Hepatocyte (in vitro differentiated cells): ENCODE results near the gene HIVEP2.

ENCODE experiments used
- CTCF ChIP-seq: fragments of 200-600 bp; sonication (generic); IDR thresholded peaks from 2 replicates; pipeline ENCODE4 v1.5.1; 2016; ENCODE audit warnings: antibody characterized with exemption, mild to moderate bottlenecking; ENCODE audit not compliant: poor library complexity
- EZH2 ChIP-seq: fragments of 200-600 bp; sonication (generic); IDR thresholded peaks from 2 replicates; pipeline ENCODE4 v1.6.1; 2016; ENCODE audit warnings: antibody characterized with exemption, mild to moderate bottlenecking, borderline replicate concordance
- EZH2phosphoT487 ChIP-seq: fragments of 200-600 bp; sonication (generic); IDR thresholded peaks from one replicate; pipeline ENCODE4 v1.6.1; 2018; ENCODE audit warnings: antibody characterized with exemption, mild to moderate bottlenecking, low read depth, moderate library complexity; ENCODE audit not compliant: unreplicated experiment, severe bottlenecking

DNA sequence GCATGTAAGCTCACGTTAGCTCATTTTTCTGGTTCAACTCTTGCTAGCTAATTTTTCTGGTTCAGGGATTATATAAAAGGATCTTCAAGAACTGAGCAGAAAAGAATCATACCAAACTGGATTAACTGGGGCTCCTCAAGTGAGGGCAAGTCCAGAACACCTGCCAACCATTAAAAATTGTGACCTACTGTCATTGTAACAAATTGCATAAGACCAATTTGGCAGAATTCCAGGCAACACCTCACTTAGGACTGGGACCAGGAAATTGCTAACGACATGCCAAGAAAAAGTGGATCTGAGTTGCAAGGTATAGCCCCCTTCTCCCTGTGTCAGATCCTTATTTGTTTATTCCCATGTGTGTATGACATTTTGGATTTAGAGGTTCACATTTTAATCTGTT is 216.6 kb downstream of the HIVEP2 start:
- TF ChIP-seq CTCF (no peak), EZH2 (no peak), EZH2phosphoT487 (no peak)
